Measurements from ENCODE around the gene ARRDC1.

The ARRDC1 gene

DNA sequence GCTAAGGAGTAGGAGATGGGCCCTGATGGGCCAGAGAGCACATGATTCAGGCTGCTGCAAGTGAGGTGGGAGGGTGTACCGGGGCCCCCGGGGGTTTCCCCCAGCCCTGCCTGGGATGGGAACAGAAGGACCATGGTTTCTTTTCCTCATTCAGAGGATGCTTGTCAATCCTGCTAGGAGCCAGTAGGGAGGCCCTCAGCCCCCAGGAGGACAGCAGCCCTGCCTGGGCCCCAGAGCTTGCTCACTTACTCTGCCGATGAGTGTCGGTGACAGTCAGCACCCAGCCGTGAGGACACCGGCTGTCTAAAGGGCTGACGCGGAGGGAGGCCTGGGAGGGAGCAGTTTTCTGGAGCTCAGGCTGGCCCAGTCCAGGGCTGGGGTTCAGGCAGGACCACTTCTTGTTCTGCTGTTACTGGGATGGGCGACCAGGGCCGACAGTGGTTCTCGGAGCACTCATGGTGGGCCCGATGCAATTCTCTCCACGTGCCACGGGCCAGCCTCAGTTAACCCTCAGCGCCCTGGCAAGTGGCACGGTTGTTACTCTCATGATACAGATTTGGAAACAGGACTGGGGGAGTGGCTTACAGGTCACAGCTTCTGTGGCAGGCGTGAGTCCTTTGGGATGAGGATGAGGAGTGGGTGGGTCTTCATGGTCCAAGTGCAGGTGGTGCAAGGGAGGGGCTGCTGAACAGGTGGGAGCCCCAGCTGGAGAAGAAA lies 1.8 kb downstream of the ARRDC1 start:
- ChIA-PET CTCF (interaction anchor here (0.6 to 1.3 kb wide), 3 partner anchors 9 to 312 kb away, joined by 3 read pairs; no protein-coding TSS in a partner anchor), POLR2A (interaction anchor here (0.6 to 1.3 kb wide), 3 partner anchors 10 to 306 kb away, joined by 4 to 8 read pairs (median 4); partner anchors contain the start of genes NRARP and ZMYND19)
- no peak overlapping the region for H3K27ac ChIP-seq (ENCODE audit: extremely low read depth, low read depth, low read length)
- H3K4me3 ChIP-seq (ENCODE audit: low read depth, low read length): no peak overlapping the region
- H3K36me3 ChIP-seq (ENCODE audit: control insufficient read depth in 2 of 2, insufficient read depth in 1 of 2, low read length in 2 of 2): no peaks in the 10 kb centered on the region
- no peaks in the 10 kb centered on the region for H3K9me3 ChIP-seq (ENCODE audit: control insufficient read depth, insufficient read depth, low read depth, low read length)
- H3K4me1 ChIP-seq (ENCODE audit: control insufficient read depth, insufficient read depth, low read length): peaks cover 5% of the 10 kb centered on the region; the same call in 1 of the 2 replicates
- TF ChIP-seq ZBTB44 (tag by site-specific recombination; IDR thresholded peaks at IDR 0.05): no peak
- no peak for TF ChIP-seq ZNF677 (tag by site-specific recombination; IDR thresholded peaks at IDR 0.05)
- TF ChIP-seq, protein P1, sequence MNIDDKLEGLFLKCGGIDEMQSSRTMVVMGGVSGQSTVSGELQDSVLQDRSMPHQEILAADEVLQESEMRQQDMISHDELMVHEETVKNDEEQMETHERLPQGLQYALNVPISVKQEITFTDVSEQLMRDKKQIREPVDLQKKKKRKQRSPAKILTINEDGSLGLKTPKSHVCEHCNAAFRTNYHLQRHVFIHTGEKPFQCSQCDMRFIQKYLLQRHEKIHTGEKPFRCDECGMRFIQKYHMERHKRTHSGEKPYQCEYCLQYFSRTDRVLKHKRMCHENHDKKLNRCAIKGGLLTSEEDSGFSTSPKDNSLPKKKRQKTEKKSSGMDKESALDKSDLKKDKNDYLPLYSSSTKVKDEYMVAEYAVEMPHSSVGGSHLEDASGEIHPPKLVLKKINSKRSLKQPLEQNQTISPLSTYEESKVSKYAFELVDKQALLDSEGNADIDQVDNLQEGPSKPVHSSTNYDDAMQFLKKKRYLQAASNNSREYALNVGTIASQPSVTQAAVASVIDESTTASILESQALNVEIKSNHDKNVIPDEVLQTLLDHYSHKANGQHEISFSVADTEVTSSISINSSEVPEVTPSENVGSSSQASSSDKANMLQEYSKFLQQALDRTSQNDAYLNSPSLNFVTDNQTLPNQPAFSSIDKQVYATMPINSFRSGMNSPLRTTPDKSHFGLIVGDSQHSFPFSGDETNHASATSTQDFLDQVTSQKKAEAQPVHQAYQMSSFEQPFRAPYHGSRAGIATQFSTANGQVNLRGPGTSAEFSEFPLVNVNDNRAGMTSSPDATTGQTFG (tag by site-specific recombination; IDR thresholded peaks at IDR 0.05; ENCODE audit: borderline replicate concordance): no peak
- TF ChIP-seq HOXA7 (CRISPR knock-in tag; IDR thresholded peaks at IDR 0.05; ENCODE audit: borderline replicate concordance): no peak
- TF ChIP-seq, protein P2, sequence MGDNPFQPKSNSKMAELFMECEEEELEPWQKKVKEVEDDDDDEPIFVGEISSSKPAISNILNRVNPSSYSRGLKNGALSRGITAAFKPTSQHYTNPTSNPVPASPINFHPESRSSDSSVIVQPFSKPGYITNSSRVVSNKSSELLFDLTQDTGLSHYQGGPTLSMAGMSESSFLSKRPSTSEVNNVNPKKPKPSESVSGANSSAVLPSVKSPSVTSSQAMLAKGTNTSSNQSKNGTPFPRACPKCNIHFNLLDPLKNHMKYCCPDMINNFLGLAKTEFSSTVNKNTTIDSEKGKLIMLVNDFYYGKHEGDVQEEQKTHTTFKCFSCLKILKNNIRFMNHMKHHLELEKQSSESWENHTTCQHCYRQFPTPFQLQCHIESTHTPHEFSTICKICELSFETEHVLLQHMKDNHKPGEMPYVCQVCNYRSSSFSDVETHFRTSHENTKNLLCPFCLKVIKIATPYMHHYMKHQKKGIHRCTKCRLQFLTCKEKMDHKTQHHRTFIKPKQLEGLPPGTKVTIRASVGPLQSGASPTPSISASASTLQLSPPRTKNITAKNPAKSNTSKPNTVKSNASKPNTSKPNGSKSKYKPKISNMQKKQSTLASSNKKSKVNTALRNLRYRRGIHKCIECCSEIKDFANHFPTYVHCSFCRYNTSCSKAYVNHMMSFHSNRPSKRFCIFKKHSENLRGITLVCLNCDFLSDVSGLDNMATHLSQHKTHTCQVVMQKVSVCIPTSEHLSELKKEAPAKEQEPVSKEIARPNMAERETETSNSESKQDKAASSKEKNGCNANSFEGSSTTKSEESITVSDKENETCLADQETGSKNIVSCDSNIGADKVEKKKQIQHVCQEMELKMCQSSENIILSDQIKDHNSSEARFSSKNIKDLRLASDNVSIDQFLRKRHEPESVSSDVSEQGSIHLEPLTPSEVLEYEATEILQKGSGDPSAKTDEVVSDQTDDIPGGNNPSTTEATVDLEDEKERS (tag by site-specific recombination; IDR thresholded peaks at IDR 0.05): no peak
- no peak for TF ChIP-seq ZNF521 (tag by site-specific recombination; IDR thresholded peaks at IDR 0.05)
- no peak for TF ChIP-seq FEZF1 (tag by site-specific recombination; IDR thresholded peaks at IDR 0.05)
- peak; percentile 91 for TF ChIP-seq ZIC2 (tag by site-specific recombination; IDR thresholded peaks at IDR 0.05)
- TF ChIP-seq ZNF248 (tag by site-specific recombination; IDR thresholded peaks at IDR 0.05): no peak
- no peak for TF ChIP-seq ZNF146 (tag by site-specific recombination; IDR thresholded peaks at IDR 0.05)
- no peak for TF ChIP-seq ZNF747 (tag by site-specific recombination; IDR thresholded peaks at IDR 0.05)
- TF ChIP-seq ZNF629 (tag by site-specific recombination; IDR thresholded peaks at IDR 0.05): no peak
- no peak for TF ChIP-seq ZNF548 (tag by site-specific recombination; IDR thresholded peaks at IDR 0.05)
- TF ChIP-seq ZNF184 (tag by site-specific recombination; IDR thresholded peaks at IDR 0.05): no peak
- TF ChIP-seq ZBTB17 (tag by site-specific recombination; IDR thresholded peaks at IDR 0.05): 0 out of 2 replicates have a peak, but pooled peaks have one; percentile 24
- TF ChIP-seq ZNF701 (tag by site-specific recombination; IDR thresholded peaks at IDR 0.05): no peak
- no peak for TF ChIP-seq ZNF544 (tag by site-specific recombination; IDR thresholded peaks at IDR 0.05)
- TF ChIP-seq, protein P3, sequence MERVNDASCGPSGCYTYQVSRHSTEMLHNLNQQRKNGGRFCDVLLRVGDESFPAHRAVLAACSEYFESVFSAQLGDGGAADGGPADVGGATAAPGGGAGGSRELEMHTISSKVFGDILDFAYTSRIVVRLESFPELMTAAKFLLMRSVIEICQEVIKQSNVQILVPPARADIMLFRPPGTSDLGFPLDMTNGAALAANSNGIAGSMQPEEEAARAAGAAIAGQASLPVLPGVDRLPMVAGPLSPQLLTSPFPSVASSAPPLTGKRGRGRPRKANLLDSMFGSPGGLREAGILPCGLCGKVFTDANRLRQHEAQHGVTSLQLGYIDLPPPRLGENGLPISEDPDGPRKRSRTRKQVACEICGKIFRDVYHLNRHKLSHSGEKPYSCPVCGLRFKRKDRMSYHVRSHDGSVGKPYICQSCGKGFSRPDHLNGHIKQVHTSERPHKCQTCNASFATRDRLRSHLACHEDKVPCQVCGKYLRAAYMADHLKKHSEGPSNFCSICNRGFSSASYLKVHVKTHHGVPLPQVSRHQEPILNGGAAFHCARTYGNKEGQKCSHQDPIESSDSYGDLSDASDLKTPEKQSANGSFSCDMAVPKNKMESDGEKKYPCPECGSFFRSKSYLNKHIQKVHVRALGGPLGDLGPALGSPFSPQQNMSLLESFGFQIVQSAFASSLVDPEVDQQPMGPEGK (tag by site-specific recombination; IDR thresholded peaks at IDR 0.05): no peak; the same call in 1 of the 2 replicates
- no peak for TF ChIP-seq ZNF518A (tag by site-specific recombination; conservative IDR thresholded peaks at IDR 0.05; ENCODE audit: low read depth)
- TF ChIP-seq, protein P4, sequence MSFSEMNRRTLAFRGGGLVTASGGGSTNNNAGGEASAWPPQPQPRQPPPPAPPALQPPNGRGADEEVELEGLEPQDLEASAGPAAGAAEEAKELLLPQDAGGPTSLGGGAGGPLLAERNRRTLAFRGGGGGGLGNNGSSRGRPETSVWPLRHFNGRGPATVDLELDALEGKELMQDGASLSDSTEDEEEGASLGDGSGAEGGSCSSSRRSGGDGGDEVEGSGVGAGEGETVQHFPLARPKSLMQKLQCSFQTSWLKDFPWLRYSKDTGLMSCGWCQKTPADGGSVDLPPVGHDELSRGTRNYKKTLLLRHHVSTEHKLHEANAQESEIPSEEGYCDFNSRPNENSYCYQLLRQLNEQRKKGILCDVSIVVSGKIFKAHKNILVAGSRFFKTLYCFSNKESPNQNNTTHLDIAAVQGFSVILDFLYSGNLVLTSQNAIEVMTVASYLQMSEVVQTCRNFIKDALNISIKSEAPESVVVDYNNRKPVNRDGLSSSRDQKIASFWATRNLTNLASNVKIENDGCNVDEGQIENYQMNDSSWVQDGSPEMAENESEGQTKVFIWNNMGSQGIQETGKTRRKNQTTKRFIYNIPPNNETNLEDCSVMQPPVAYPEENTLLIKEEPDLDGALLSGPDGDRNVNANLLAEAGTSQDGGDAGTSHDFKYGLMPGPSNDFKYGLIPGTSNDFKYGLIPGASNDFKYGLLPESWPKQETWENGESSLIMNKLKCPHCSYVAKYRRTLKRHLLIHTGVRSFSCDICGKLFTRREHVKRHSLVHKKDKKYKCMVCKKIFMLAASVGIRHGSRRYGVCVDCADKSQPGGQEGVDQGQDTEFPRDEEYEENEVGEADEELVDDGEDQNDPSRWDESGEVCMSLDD (tag by site-specific recombination; IDR thresholded peaks at IDR 0.05): no peak
